AG04449 (cell line): ENCODE data around the gene SLCO6A1.

Experiments used
- CTCF ChIA-PET: fragments of 350-600 bp; formaldehyde crosslinking; extraction: SDS; loops from one replicate; lab custom pipeline; 2021; ENCODE audit warnings: antibody characterized with exemption; lab: Yijun Ruan, JAX
- POLR2A ChIA-PET: fragments of 400-600, 350-600 bp; formaldehyde crosslinking; extraction: SDS; loops from one replicate; lab custom pipeline; 2020; ENCODE audit warnings: antibody characterized with exemption, inconsistent platforms; lab: Yijun Ruan, JAX
- DNase-seq: peaks from one replicate; pipeline ENCODE4 v3.0.0-alpha.2; 2010; ENCODE audit warnings: low read depth, low spot score
- H3K4me3 ChIP-seq: 2 replicates; pipeline ENCODE4 v1.5.1; 2011; ENCODE audit warnings: low read depth, mild to moderate bottlenecking, control low read depth, low read length
- CTCF ChIP-seq: IDR thresholded peaks from one replicate; pipeline ENCODE4 v1.5.1; 2011; ENCODE audit warnings: mild to moderate bottlenecking, moderate library complexity, low read length, control low read depth, inconsistent platforms; ENCODE audit not compliant: insufficient read depth; ENCODE audit errors: missing control alignments

SLCO6A1 gene

GRCh38 chr5:102375272-102375671, 123.5 kb downstream of the SLCO6A1 start:
- no peak for DNase-seq
- POLR2A ChIA-PET: no interaction called here
- no peak overlapping the region for H3K4me3 ChIP-seq
- CTCF ChIA-PET: no interaction called here
- TF ChIP-seq CTCF: no peak

DNA sequence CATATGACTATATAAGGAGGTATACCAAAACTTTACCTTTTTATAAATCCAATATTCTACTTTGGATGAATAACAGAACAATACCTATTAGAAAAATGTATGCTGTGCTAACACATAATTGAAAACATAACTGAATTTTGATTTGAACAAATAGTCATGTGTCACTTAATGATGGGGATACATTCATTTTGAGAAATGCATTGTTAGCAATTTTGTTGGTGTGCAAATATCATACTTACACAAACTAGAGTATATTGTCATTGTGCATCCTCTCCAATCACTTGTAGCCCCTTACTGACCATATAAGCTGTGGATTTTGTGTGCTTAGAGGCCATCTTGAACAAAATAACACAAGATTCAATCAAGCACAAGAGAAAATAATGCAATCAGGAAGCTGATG, 130.4 kb downstream of the SLCO6A1 start:
- no peak overlapping the region for H3K4me3 ChIP-seq
- no peak for TF ChIP-seq CTCF
- ChIA-PET CTCF (no interaction called here), POLR2A (no interaction called here)
- DNase-seq: no peak

- ChIA-PET POLR2A (no interaction called here), CTCF (no interaction called here)
- H3K4me3 ChIP-seq: no peak overlapping the region
- no peak for DNase-seq
- TF ChIP-seq CTCF: no peak
These were observed 157.0 kb downstream of the SLCO6A1 start for GRCh38 chr5:102341681-102342288.

DNA sequence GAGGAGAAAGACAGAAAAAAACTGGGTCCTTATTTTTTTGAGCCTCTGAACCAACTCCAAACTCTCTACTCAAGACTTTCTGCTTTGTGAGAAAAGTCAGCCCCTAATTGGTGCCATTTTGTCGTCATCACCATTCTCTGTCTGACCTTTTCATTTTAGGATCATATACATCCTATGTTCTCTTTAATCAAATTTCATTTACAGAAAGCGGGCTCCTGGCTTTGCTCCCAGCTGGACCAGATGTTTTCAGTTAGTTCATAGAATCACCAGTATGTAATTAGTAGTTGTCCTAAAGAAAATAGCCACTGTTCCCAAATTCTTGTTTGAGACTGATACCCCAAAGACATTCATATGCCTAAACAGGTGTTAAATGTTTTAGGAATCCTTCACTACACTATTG, 174.1 kb downstream of the SLCO6A1 start:
- ChIA-PET CTCF (no interaction called here), POLR2A (no interaction called here)
- H3K4me3 ChIP-seq: no peak overlapping the region
- TF ChIP-seq CTCF: no peak
- DNase-seq: no peak
